Esophagus muscularis mucosa (tissue), 4 donors: ENCODE measurements around the gene FAM3C. TPM values are rescaled to one million over a fixed set of nuclear protein-coding genes. Genes with fewer than 3 reads are reported as not detected.

Experiments
- DNase-seq: peaks from one replicate; pipeline ENCODE4 v3.0.0-alpha.2; 2017; ENCODE audit errors: extremely low spot score
- H3K27ac ChIP-seq, 4 donors: fragments of 200-600 bp; sonication (generic); replicated peaks in 1 of 4; 1 replicate in 3 of 4; 2 replicates in 1 of 4; pipeline ENCODE4 v1.5.1; 2016 to 2019; ENCODE audit warnings: mild to moderate bottlenecking in 1 of 4
- H3K27me3 ChIP-seq, 4 donors: fragments of 200-600 bp; sonication (generic); one replicate each; pipeline versions ENCODE4 v1.5.1 to v1.6.0; 2016 to 2019
- H3K36me3 ChIP-seq, 4 donors: fragments of 200-600 bp; sonication (generic); one replicate each; pipeline ENCODE4 v1.5.1; 2016 to 2019
- H3K4me1 ChIP-seq, 4 donors: fragments of 200-600 bp; sonication (generic); one replicate each; pipeline ENCODE4 v1.5.1; 2016 to 2019
- H3K4me3 ChIP-seq, 4 donors: fragments of 200-600 bp; sonication (generic); 1 replicate in 2 of 4; 2 replicates in 2 of 4; pipeline ENCODE4 v1.5.1; 2016 to 2019; ENCODE audit warnings: mild to moderate bottlenecking in 4 of 4, moderate library complexity in 1 of 4
- H3K9me3 ChIP-seq, 4 donors: fragments of 200-600 bp; sonication (generic); 1 replicate in 3 of 4; 2 replicates in 1 of 4; pipeline ENCODE4 v1.5.1; 2016 to 2019
- CTCF ChIP-seq, 3 experiments: fragments of 200-600 bp in 2 of 3; fragments of 450-650 bp in 1 of 3; sonication (generic) in 2 of 3; IDR thresholded peaks; one replicate each; pipeline ENCODE4 v1.5.1; 2017 to 2019; ENCODE audit warnings: antibody characterized with exemption in 3 of 3, mild to moderate bottlenecking in 2 of 3, moderate library complexity in 1 of 3
- EP300 ChIP-seq: sonication (generic); formaldehyde crosslinking; IDR thresholded peaks from one replicate; pipeline ENCODE4 v1.6.1; 2017; ENCODE audit warnings: antibody characterized with exemption
- POLR2A ChIP-seq: fragments of 450-650 bp; IDR thresholded peaks from one replicate; pipeline ENCODE4 v1.6.1; 2017; ENCODE audit warnings: antibody characterized with exemption, moderate library complexity, mild to moderate bottlenecking, low read depth
- POLR2AphosphoS5 ChIP-seq, 2 donors: sonication (generic); formaldehyde crosslinking; IDR thresholded peaks; one replicate each; pipeline ENCODE4 v1.6.1; 2017; ENCODE audit warnings: antibody characterized with exemption in 2 of 2
- WGBS: methylation state at CpG from one replicate; pipeline ENCODE4 v1.1.5; 2018; 5-methylcytosine and 5-hydroxymethylcytosine counted together
- intact Hi-C: fragments of 100-400 bp; cut with DNase I; formaldehyde crosslinking; loops from one replicate; pipeline ENCODE4 v1.15.1; 2023
- total RNA-seq, 4 donors: library from RNA; depleted of rRNA; stranded (reverse); fragments of >200 nt; gene quantifications; one replicate each; pipeline versions ENCODE4 v1.1.0 to v1.2.1, GENCODE V29; 2016

The FAM3C gene
- total RNA-seq, 4 donors from 2014 or later, result 26.6 to 41.9 (median 30.7) TPM

GRCh38 chr7:121420976-121421375, 24.9 kb upstream of the FAM3C start:
- Histone ChIP-seq H3K4me1 (no peaks in the 10 kb centered on the region), H3K36me3 (no peaks in the 10 kb centered on the region), H3K27ac (no peak overlapping the region), H3K4me3 (no peak overlapping the region), H3K9me3 (no peaks in the 10 kb centered on the region), H3K27me3 (no peaks in the 10 kb centered on the region)
- no peak for TF ChIP-seq EP300
- intact Hi-C loops, result no loop called here
- DNase-seq, result no peak
- WGBS, result 79% methylated on average over 3 of the region's 3 CpGs

- H3K4me3 ChIP-seq, result no peak overlapping the region
- H3K9me3 ChIP-seq, result no peaks in the 10 kb centered on the region
- no peaks in the 10 kb centered on the region for H3K27me3 ChIP-seq
- H3K4me1 ChIP-seq, result no peaks in the 10 kb centered on the region
- H3K36me3 ChIP-seq, result no peaks in the 10 kb centered on the region
- H3K27ac ChIP-seq, result no peak overlapping the region
- no peak for DNase-seq
- WGBS, result 74% methylated on average over 6 of the region's 6 CpGs
- intact Hi-C loops, result no loop called here
- TF ChIP-seq POLR2A, result no peak
- TF ChIP-seq EP300, result no peak
- no peak for TF ChIP-seq CTCF (IDR thresholded peaks at IDR 0.05)
- no peak for TF ChIP-seq POLR2AphosphoS5 (IDR thresholded peaks at IDR 0.05)
These were observed 23.4 kb upstream of the FAM3C start for GRCh38 chr7:121419201-121420148.

GRCh38 chr7:121416533-121416932, 20.4 kb upstream of the FAM3C start:
- Histone ChIP-seq H3K4me3 (no peak overlapping the region), H3K9me3 (no peaks in the 10 kb centered on the region), H3K27ac (no peak overlapping the region), H3K4me1 (no peaks in the 10 kb centered on the region), H3K27me3 (no peaks in the 10 kb centered on the region), H3K36me3 (no peaks in the 10 kb centered on the region)
- intact Hi-C loops, result no loop called here
- no peak for DNase-seq
- TF ChIP-seq POLR2A (no peak), POLR2AphosphoS5 (IDR thresholded peaks at IDR 0.05) (no peak), CTCF (IDR thresholded peaks at IDR 0.05) (no peak), EP300 (no peak)
- 94% methylated on average over 1 of the region's 1 CpG for WGBS

GRCh38 chr7:121414436-121414835, 18.3 kb upstream of the FAM3C start:
- Histone ChIP-seq H3K4me1 (no peaks in the 10 kb centered on the region), H3K4me3 (no peak overlapping the region), H3K27ac (no peak overlapping the region), H3K36me3 (no peaks in the 10 kb centered on the region), H3K9me3 (no peaks in the 10 kb centered on the region), H3K27me3 (no peaks in the 10 kb centered on the region)
- TF ChIP-seq POLR2AphosphoS5 (IDR thresholded peaks at IDR 0.05), result no peak
- no peak for TF ChIP-seq EP300
- TF ChIP-seq CTCF (IDR thresholded peaks at IDR 0.05), result no peak
- no peak for TF ChIP-seq POLR2A
- intact Hi-C loops, result no loop called here
- DNase-seq, result no peak
- WGBS, result 100% methylated on average over 1 of the region's 1 CpG

GRCh38 chr7:121411597-121411979, 15.5 kb upstream of the FAM3C start:
- no peak overlapping the region for H3K4me3 ChIP-seq
- intact Hi-C loops, result no loop called here
- TF ChIP-seq CTCF (IDR thresholded peaks at IDR 0.05) (no peak), EP300 (no peak), POLR2A (no peak), POLR2AphosphoS5 (IDR thresholded peaks at IDR 0.05) (no peak)
- H3K4me1 ChIP-seq, result no peaks in the 10 kb centered on the region
- no peak overlapping the region for H3K27ac ChIP-seq
- H3K27me3 ChIP-seq, result no peaks in the 10 kb centered on the region
- H3K9me3 ChIP-seq, result no peaks in the 10 kb centered on the region
- WGBS, result 84% methylated on average over 3 of the region's 3 CpGs
- H3K36me3 ChIP-seq, result no peaks in the 10 kb centered on the region
- DNase-seq, result no peak
